Dedifferentiated amniotic fluid mesenchymal stem cell (primary cell): ENCODE measurements around the gene LY86.

Source experiments
- DNase-seq: peaks from one replicate; pipeline ENCODE4 v3.0.0-alpha.2; 2016; ENCODE audit errors: extremely low spot score

Gene LY86

GRCh38 chr6:6623553-6623952, 35.0 kb downstream of the LY86 start:
- no peak for DNase-seq

GRCh38 chr6:6624269-6624990, 35.9 kb downstream of the LY86 start:
- no peak for DNase-seq

GRCh38 chr6:6626187-6626586, 37.7 kb downstream of the LY86 start:
- DNase-seq: no peak

- DNase-seq: no peak
Measured at GRCh38 chr6:6629402-6629801, 40.9 kb downstream of the LY86 start.

GRCh38 chr6:6631053-6631452, 42.5 kb downstream of the LY86 start:
- DNase-seq: no peak

- no peak for DNase-seq
Measured at GRCh38 chr6:6631534-6632276, 43.2 kb downstream of the LY86 start.

- DNase-seq: no peak
Measured at GRCh38 chr6:6633898-6634734, 45.6 kb downstream of the LY86 start.

GRCh38 chr6:6634735-6635075, 46.2 kb downstream of the LY86 start:
- no peak for DNase-seq

- DNase-seq: no peak
Measured at GRCh38 chr6:6635291-6635690, 46.8 kb downstream of the LY86 start.

- no peak for DNase-seq
Measured at GRCh38 chr6:6635869-6636268, 47.3 kb downstream of the LY86 start.

- DNase-seq: no peak
Measured at GRCh38 chr6:6639572-6639971, 51.1 kb downstream of the LY86 start.

GRCh38 chr6:6640926-6641325, 52.4 kb downstream of the LY86 start:
- DNase-seq: no peak

GRCh38 chr6:6643398-6643797, 54.9 kb downstream of the LY86 start:
- DNase-seq: no peak

GRCh38 chr6:6645261-6645917, 56.9 kb downstream of the LY86 start:
- no peak for DNase-seq

GRCh38 chr6:6646384-6646783, 57.9 kb downstream of the LY86 start:
- no peak for DNase-seq

GRCh38 chr6:6646859-6647258, 58.3 kb downstream of the LY86 start:
- no peak for DNase-seq

- no peak for DNase-seq
Measured at GRCh38 chr6:6648692-6649343, 60.3 kb downstream of the LY86 start.

- DNase-seq: no peak
Measured at GRCh38 chr6:6649824-6650349, 61.4 kb downstream of the LY86 start.

GRCh38 chr6:6650839-6651238, 62.3 kb downstream of the LY86 start:
- DNase-seq: no peak

- DNase-seq: no peak
Measured at GRCh38 chr6:6651335-6651734, 62.8 kb downstream of the LY86 start.

- DNase-seq: no peak
Measured at GRCh38 chr6:6652932-6653331, 64.4 kb downstream of the LY86 start.
